ENCODE data around the gene ZC3H8. TPM values are rescaled to one million over a fixed set of nuclear protein-coding genes. Genes with fewer than 3 reads are reported as not detected.
"Not testable (repeated sequence)": the region's sequence is repeated elsewhere in the genome, so short reads cannot be mapped to it uniquely, and the experiment has no call there.

Gene ZC3H8
- polyA plus RNA-seq, 6 donors from 2014 or later, result 4.6 to 17.8 (median 13.3) TPM

DNA sequence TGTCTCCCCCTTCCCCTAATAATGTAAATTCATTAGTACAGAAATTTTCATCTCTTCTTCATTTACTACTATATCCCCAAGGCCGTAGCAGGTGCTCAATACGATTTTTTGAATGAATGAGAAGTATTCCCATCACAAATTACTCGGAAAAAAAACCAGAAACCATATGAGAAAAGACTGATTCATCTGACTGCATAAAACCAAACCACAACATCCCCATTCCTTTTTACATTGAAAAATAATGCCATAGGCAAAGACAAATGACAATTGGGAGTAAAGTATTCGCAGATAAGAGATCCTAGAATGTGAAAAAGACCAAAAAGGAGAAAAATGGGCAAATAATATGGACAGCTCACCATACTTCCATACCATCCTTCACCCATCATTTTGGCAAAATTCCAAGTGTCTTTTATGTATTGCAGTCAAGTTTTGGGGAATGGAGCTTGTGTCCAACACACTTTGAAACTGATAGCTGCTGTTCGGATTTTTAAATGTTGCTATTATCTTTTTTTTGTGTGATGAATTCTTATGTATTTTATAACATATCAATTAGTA is 1.5 kb downstream of the ZC3H8 start:
- peak overlapping the region in 1 of 6 donors; percentile 12 for H3K27ac Mint-ChIP-seq
- peaks cover 0 to 11% (median 11%) of the 10 kb centered on the region in 3 donors for H3K4me1 Mint-ChIP-seq
- no peak for ATAC-seq (ENCODE audit: low read depth in 2 of 2)
- H3K36me3 Mint-ChIP-seq, result no peaks in the 10 kb centered on the region
- H3K4me3 Mint-ChIP-seq, result peak overlapping the region in 5 of 8 donors; percentile 8 to 96 (median 90)
- no peaks in the 10 kb centered on the region for H3K9me3 Mint-ChIP-seq
- no peak for DNase-seq
- H3K27me3 Mint-ChIP-seq, result no peaks in the 10 kb centered on the region

DNA sequence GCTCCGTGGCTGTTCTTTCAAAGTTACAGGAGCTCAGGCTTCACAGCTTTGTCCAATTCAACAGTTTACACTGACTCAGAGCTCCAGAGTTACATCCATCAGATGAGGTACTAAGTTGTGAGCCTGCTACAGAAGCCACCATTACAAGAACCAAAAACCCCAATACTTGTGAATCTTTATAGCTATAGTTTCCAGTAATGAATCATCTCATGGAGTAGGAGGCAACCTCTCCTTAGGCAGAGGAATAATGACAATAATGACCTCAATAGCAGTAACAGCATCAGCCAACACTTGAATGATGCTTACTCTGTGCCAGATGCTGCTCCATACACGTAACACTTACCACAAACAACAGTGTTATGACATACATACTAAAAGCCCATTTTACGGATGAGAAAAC is 3.6 kb downstream of the ZC3H8 start:
- Mint-ChIP-seq H3K27ac (no peak overlapping the region), H3K9me3 (no peaks in the 10 kb centered on the region), H3K4me3 (no peak overlapping the region), H3K27me3 (no peaks in the 10 kb centered on the region), H3K36me3 (peaks cover 4% of the 10 kb centered on the region in 2 donors), H3K4me1 (peaks cover 0 to 11% (median 11%) of the 10 kb centered on the region in 3 donors)
- DNase-seq, result no peak
- no peak for ATAC-seq (ENCODE audit: low read depth in 2 of 2)

GRCh38 chr2:112244854-112245253 is 10.0 kb downstream of the ZC3H8 start:
- no peaks in the 10 kb centered on the region for H3K9me3 Mint-ChIP-seq
- H3K4me3 Mint-ChIP-seq, result no peak overlapping the region
- no peak for DNase-seq
- peaks cover 7 to 9% of the 10 kb centered on the region in 2 donors for H3K36me3 Mint-ChIP-seq
- H3K27me3 Mint-ChIP-seq, result no peaks in the 10 kb centered on the region
- ATAC-seq (ENCODE audit: low read depth in 2 of 2), result no peak
- H3K27ac Mint-ChIP-seq, result no peak overlapping the region
- no peaks in the 10 kb centered on the region for H3K4me1 Mint-ChIP-seq

DNA sequence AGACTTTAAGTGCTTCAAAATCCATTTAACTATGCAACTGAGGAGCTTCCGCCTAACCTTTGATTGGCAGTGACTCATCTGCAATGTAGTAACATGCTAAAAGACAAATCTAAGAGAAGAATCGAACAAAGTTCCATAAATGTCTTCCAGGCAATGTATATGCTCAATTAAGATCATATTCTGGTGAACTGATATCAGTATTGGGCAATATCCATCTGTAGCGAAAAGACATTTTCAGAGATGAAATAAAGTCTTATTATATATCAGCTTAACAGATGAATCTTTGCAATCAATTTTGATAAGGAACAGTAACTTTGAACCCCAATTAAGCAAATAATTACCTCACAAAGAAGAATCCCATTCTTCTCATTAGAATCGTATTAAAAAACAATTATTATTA is 11.6 kb downstream of the ZC3H8 start:
- Mint-ChIP-seq H3K27ac (no peak overlapping the region), H3K9me3 (no peaks in the 10 kb centered on the region), H3K4me1 (no peaks in the 10 kb centered on the region), H3K4me3 (no peak overlapping the region), H3K27me3 (no peaks in the 10 kb centered on the region), H3K36me3 (peaks cover 7 to 9% of the 10 kb centered on the region in 2 donors)
- no peak for ATAC-seq (ENCODE audit: low read depth in 2 of 2)
- DNase-seq, result no peak

GRCh38 chr2:112242384-112242783 is 12.5 kb downstream of the ZC3H8 start:
- no peaks in the 10 kb centered on the region for H3K9me3 Mint-ChIP-seq
- no peaks in the 10 kb centered on the region for H3K4me1 Mint-ChIP-seq
- no peaks in the 10 kb centered on the region for H3K27me3 Mint-ChIP-seq
- H3K36me3 Mint-ChIP-seq, result peaks cover 7 to 14% of the 10 kb centered on the region in 2 donors
- H3K4me3 Mint-ChIP-seq, result no peak overlapping the region
- no peak for ATAC-seq (ENCODE audit: low read depth in 2 of 2)
- DNase-seq, result no peak
- H3K27ac Mint-ChIP-seq, result no peak overlapping the region

DNA sequence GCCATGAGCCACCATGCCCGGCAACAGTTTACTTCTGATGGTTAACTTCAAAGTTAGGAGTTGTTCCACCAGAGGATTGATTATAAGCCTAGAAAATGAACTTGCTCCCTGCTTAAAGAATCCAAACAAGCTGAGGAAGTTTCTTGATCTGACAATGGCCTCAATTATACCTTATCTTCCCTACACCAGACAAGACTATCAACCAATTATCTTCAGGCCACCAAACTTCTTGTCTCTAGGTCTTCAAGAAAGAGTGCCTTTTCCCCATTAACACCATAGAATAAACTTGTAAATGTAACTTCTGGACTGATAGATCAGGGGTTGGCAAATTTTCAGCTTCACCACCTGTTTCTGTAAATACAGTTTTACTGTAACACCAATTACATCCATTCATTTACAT is 15.0 kb downstream of the ZC3H8 start:
- no peak for DNase-seq
- Mint-ChIP-seq H3K27ac (no peak overlapping the region), H3K27me3 (no peaks in the 10 kb centered on the region), H3K9me3 (no peaks in the 10 kb centered on the region), H3K4me1 (no peaks in the 10 kb centered on the region), H3K4me3 (no peak overlapping the region), H3K36me3 (peaks cover 0 to 8% of the 10 kb centered on the region in 2 donors)
- ATAC-seq (ENCODE audit: low read depth in 2 of 2), result no peak

GRCh38 chr2:112230371-112230770 is 24.5 kb downstream of the ZC3H8 start:
- H3K4me3 Mint-ChIP-seq, result no peak overlapping the region
- no peak overlapping the region for H3K27ac Mint-ChIP-seq
- no peaks in the 10 kb centered on the region for H3K27me3 Mint-ChIP-seq
- peaks cover 21 to 30% of the 10 kb centered on the region in 2 donors for H3K36me3 Mint-ChIP-seq
- ATAC-seq (ENCODE audit: low read depth in 2 of 2) (no peak), DNase-seq (no peak)
- H3K4me1 Mint-ChIP-seq, result no peaks in the 10 kb centered on the region
- peaks cover 0 to 5% (median 0%) of the 10 kb centered on the region in 7 donors for H3K9me3 Mint-ChIP-seq

- H3K4me1 Mint-ChIP-seq, result no peaks in the 10 kb centered on the region
- no peak overlapping the region for H3K4me3 Mint-ChIP-seq
- peak overlapping the region in 1 of 6 donors; percentile 77 for H3K27ac Mint-ChIP-seq
- H3K27me3 Mint-ChIP-seq, result no peaks in the 10 kb centered on the region
- peaks cover 0 to 5% (median 0%) of the 10 kb centered on the region in 7 donors for H3K9me3 Mint-ChIP-seq
- peaks cover 21 to 31% of the 10 kb centered on the region in 2 donors for H3K36me3 Mint-ChIP-seq
- ATAC-seq (ENCODE audit: low read depth in 2 of 2) (no peak), DNase-seq (no peak)
These were observed 25.5 kb downstream of the ZC3H8 start for GRCh38 chr2:112229348-112229747.

- DNase-seq (no peak), ATAC-seq (ENCODE audit: low read depth in 2 of 2) (no peak)
- Mint-ChIP-seq H3K4me3 (peak overlapping the region in 1 of 8 donors; percentile 20), H3K4me1 (peaks cover 0 to 3% (median 0%) of the 10 kb centered on the region in 3 donors), H3K9me3 (peaks cover 0 to 20% (median 14%) of the 10 kb centered on the region in 7 donors), H3K36me3 (peaks cover 31 to 35% of the 10 kb centered on the region in 2 donors), H3K27me3 (no peaks in the 10 kb centered on the region), H3K27ac (no peak overlapping the region)
These were observed 34.0 kb downstream of the ZC3H8 start for GRCh38 chr2:112220831-112221230.

DNA sequence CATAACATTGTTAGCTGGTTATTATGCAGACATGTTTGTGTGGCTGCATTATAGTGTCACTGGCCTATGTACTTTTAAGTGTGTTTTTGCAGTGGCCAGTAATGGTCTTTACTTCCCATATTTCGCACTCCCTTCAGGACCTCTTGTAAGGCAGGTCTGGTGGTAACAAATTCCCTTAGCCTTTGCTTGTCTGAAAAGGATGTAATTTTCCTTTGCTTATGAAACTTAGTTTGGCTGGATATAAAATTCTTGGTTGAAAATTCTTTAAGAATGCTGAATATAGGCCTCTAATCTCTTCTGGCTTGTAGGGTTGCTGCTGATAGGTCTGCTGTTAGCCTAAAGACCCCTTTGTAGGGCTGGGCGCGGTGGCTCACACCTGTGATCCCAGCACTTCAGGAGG is 34.7 kb downstream of the ZC3H8 start:
- Mint-ChIP-seq H3K4me1 (peaks cover 0 to 3% (median 0%) of the 10 kb centered on the region in 3 donors), H3K36me3 (peaks cover 34 to 35% of the 10 kb centered on the region in 2 donors), H3K4me3 (no peak overlapping the region), H3K27me3 (no peaks in the 10 kb centered on the region), H3K9me3 (peaks cover 0 to 20% (median 14%) of the 10 kb centered on the region in 7 donors), H3K27ac (peak overlapping the region in 1 of 6 donors; percentile 14)
- ATAC-seq (ENCODE audit: low read depth in 2 of 2) (no peak), DNase-seq (no peak)

- Mint-ChIP-seq H3K27me3 (no peaks in the 10 kb centered on the region), H3K27ac (no peak overlapping the region), H3K9me3 (peaks cover 0 to 20% (median 14%) of the 10 kb centered on the region in 7 donors), H3K4me3 (no peak overlapping the region), H3K36me3 (peaks cover 41% of the 10 kb centered on the region in 2 donors), H3K4me1 (peaks cover 0 to 3% (median 0%) of the 10 kb centered on the region in 3 donors)
- ATAC-seq (ENCODE audit: low read depth in 2 of 2), result no peak
- DNase-seq, result no peak
These were observed 37.0 kb downstream of the ZC3H8 start for GRCh38 chr2:112217854-112218253.

- ATAC-seq (ENCODE audit: low read depth in 2 of 2), result no peak
- H3K27ac Mint-ChIP-seq, result peak overlapping the region in 1 of 6 donors; percentile 76
- H3K4me1 Mint-ChIP-seq, result peaks cover 0 to 3% (median 0%) of the 10 kb centered on the region in 3 donors
- DNase-seq, result no peak
- H3K9me3 Mint-ChIP-seq, result peaks cover 0 to 11% (median 8%) of the 10 kb centered on the region in 7 donors
- H3K27me3 Mint-ChIP-seq, result no peaks in the 10 kb centered on the region
- H3K4me3 Mint-ChIP-seq, result no peak overlapping the region
- peaks cover 33 to 37% of the 10 kb centered on the region in 2 donors for H3K36me3 Mint-ChIP-seq
These were observed 38.7 kb downstream of the ZC3H8 start for GRCh38 chr2:112216167-112216566.

DNA sequence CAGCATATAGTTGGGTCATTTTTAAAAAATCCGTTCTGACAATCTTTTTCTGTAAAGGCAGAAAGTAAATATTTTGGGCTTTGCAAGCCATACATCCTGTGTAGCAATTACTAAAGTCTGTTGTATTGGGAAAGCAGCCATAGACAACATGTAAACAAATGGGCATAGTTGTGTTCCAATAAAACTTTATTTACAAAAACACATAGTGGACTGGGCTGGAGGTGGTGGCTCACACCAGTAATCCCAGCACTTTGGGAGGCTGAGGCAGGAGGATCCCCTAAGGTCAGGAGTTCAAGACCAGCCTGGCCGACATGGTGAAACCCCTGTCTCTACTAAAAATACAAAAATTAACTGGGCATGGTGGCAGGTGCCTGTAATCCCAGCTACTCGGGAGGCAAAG is 46.9 kb downstream of the ZC3H8 start:
- not testable (repeated sequence) for H3K27ac Mint-ChIP-seq; H3K4me3 Mint-ChIP-seq; H3K4me1 Mint-ChIP-seq; DNase-seq; ATAC-seq (ENCODE audit: low read depth in 2 of 2); H3K27me3 Mint-ChIP-seq
- H3K9me3 Mint-ChIP-seq, result peaks cover 4 to 41% (median 20%) of the 10 kb centered on the region in 7 donors
- peaks cover 15 to 26% of the 10 kb centered on the region in 2 donors for H3K36me3 Mint-ChIP-seq

DNA sequence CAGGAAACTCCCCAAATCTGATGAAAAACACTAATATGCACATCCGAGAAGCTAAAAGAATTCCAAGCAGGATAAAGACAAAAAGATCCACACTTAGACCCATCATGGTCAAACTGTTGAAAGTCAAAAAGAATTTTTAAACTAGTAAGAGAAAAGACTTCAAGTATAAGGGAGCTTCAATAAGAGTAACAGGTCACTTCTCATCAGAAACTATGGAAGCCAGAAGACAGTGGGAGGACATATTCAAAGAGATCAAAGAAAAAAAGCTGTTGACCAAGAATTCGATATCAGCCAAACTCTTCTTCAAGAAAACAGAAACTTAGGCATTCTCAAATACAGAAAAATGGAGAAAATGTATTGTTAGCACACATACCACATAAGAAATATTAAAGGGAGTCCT is 50.4 kb downstream of the ZC3H8 start:
- peaks cover 0 to 10% (median 4%) of the 10 kb centered on the region in 3 donors for H3K27me3 Mint-ChIP-seq
- ATAC-seq (ENCODE audit: low read depth in 2 of 2) (no peak), DNase-seq (no peak)
- peaks cover 7 to 60% (median 26%) of the 10 kb centered on the region in 7 donors for H3K9me3 Mint-ChIP-seq
- no peak overlapping the region for H3K4me3 Mint-ChIP-seq
- peak overlapping the region in 1 of 6 donors; percentile 19 for H3K27ac Mint-ChIP-seq
- no peaks in the 10 kb centered on the region for H3K4me1 Mint-ChIP-seq
- H3K36me3 Mint-ChIP-seq, result peaks cover 8 to 13% of the 10 kb centered on the region in 2 donors

Measured in naive B cell (primary cell).